ENCODE data around the gene ARHGEF10L.

The ARHGEF10L gene

GRCh38 chr1:17678011-17678410, 138.5 kb downstream of the ARHGEF10L start:
- H3K27ac ChIP-seq, result no peak overlapping the region
- DNase-seq (ENCODE audit: low spot score), result no peak
- TF ChIP-seq CTCF (IDR thresholded peaks at IDR 0.05), result no peak

GRCh38 chr1:17679856-17680255, 140.4 kb downstream of the ARHGEF10L start:
- Histone ChIP-seq H3K27ac (no peak overlapping the region), H3K4me3 (no peak overlapping the region)
- TF ChIP-seq CTCF (IDR thresholded peaks at IDR 0.05), result no peak
- DNase-seq (ENCODE audit: low spot score), result no peak

More at GRCh38 chr1:17678011-17678410, 138.5 kb downstream of the ARHGEF10L start:
- H3K4me3 ChIP-seq, result no peak overlapping the region

- H3K27ac ChIP-seq, result no peak overlapping the region
- no peak for TF ChIP-seq CTCF (IDR thresholded peaks at IDR 0.05)
- DNase-seq (ENCODE audit: low spot score), result no peak
- no peak overlapping the region for H3K4me3 ChIP-seq
Observed at GRCh38 chr1:17680308-17680707, 140.8 kb downstream of the ARHGEF10L start.

- DNase-seq (ENCODE audit: low spot score), result no peak
Observed at GRCh38 chr1:17682400-17682799, 142.9 kb downstream of the ARHGEF10L start.

GRCh38 chr1:17683598-17683997, 144.1 kb downstream of the ARHGEF10L start:
- no peak for DNase-seq (ENCODE audit: low spot score)
- peak overlapping the region in 1 of 2 donors; percentile 41 for H3K27ac ChIP-seq
- no peak for TF ChIP-seq CTCF (IDR thresholded peaks at IDR 0.05)
- no peak overlapping the region for H3K4me3 ChIP-seq

More at GRCh38 chr1:17682400-17682799, 142.9 kb downstream of the ARHGEF10L start:
- no peak overlapping the region for H3K4me3 ChIP-seq
- H3K27ac ChIP-seq, result peak overlapping the region in 1 of 2 donors; percentile 41
- no peak for TF ChIP-seq CTCF (IDR thresholded peaks at IDR 0.05)

GRCh38 chr1:17684810-17685209, 145.3 kb downstream of the ARHGEF10L start:
- TF ChIP-seq CTCF (IDR thresholded peaks at IDR 0.05), result no peak
- H3K4me3 ChIP-seq, result no peak overlapping the region
- DNase-seq (ENCODE audit: low spot score), result no peak
- no peak overlapping the region for H3K27ac ChIP-seq

- no peak for DNase-seq (ENCODE audit: low spot score)
- TF ChIP-seq CTCF (IDR thresholded peaks at IDR 0.05), result no peak
- no peak overlapping the region for H3K4me3 ChIP-seq
- H3K27ac ChIP-seq, result no peak overlapping the region
Observed at GRCh38 chr1:17686258-17686657, 146.8 kb downstream of the ARHGEF10L start.

All from coronary artery (tissue), 2 donors.